GM12878 (cell line): Measurements from ENCODE around the gene DPP3. TPM values are rescaled to one million over a fixed set of nuclear protein-coding genes. Genes with fewer than 3 reads are reported as not detected.

ENCODE experiments used
- ATF7 ChIP-seq: fragments of 450-650 bp; IDR thresholded peaks from 2 replicates; pipeline ENCODE4 v1.6.1; 2016; ENCODE audit warnings: low read depth, mild to moderate bottlenecking
- CBFB ChIP-seq: IDR thresholded peaks from 2 replicates; pipeline ENCODE4 v1.6.1; 2016; ENCODE audit warnings: antibody characterized with exemption, low read depth
- CHD2 ChIP-seq: IDR thresholded peaks from 2 replicates; pipeline ENCODE4 v1.6.1; 2011; ENCODE audit warnings: low read depth, low read length, improper control_type of control experiment, borderline replicate concordance
- CHD4 ChIP-seq: fragments of 200-600 bp; sonication (generic); IDR thresholded peaks from 2 replicates; pipeline ENCODE4 v1.6.1; 2016; ENCODE audit warnings: mild to moderate bottlenecking
- DPF2 ChIP-seq: fragments of 450-650 bp; IDR thresholded peaks from 2 replicates; pipeline ENCODE4 v1.6.1; 2017; ENCODE audit warnings: mild to moderate bottlenecking
- ETV6 ChIP-seq, 2 experiments: fragments of 450-650 bp in 1 of 2; IDR thresholded peaks in 1 of 2; conservative IDR thresholded peaks in 1 of 2; 2 replicates each; pipeline ENCODE4 v1.6.1; 2014; ENCODE audit warnings: antibody characterized with exemption in 1 of 2, borderline replicate concordance in 1 of 2, low read depth in 1 of 2, mild to moderate bottlenecking in 1 of 2, moderate library complexity in 1 of 2
- FOXK2 ChIP-seq: fragments of 450-650 bp; IDR thresholded peaks from 2 replicates; pipeline ENCODE4 v1.6.1; 2017; ENCODE audit warnings: mild to moderate bottlenecking, moderate library complexity
- JUND ChIP-seq: IDR thresholded peaks from 2 replicates; pipeline ENCODE4 v1.6.1; 2012; ENCODE audit warnings: low read depth, mild to moderate bottlenecking, low read length, improper control_type of control experiment, moderate library complexity
- LARP7 ChIP-seq: fragments of 450-650 bp; IDR thresholded peaks from 2 replicates; pipeline ENCODE4 v1.6.1; 2017; ENCODE audit warnings: mild to moderate bottlenecking
- MYB ChIP-seq: fragments of 150-350 bp; IDR thresholded peaks from 2 replicates; pipeline ENCODE4 v1.6.1; 2014; ENCODE audit warnings: mild to moderate bottlenecking, low read depth, low read length, borderline replicate concordance
- NBN ChIP-seq: fragments of 450-650 bp; IDR thresholded peaks from 2 replicates; pipeline ENCODE4 v1.6.1; 2016
- NR2F1 ChIP-seq: fragments of 450-650 bp; conservative IDR thresholded peaks from 2 replicates; pipeline ENCODE4 v1.6.1; 2017; ENCODE audit warnings: mild to moderate bottlenecking
- PAX8 ChIP-seq: fragments of 450-650 bp; IDR thresholded peaks from 2 replicates; pipeline ENCODE4 v1.6.1; 2017; ENCODE audit warnings: mild to moderate bottlenecking, moderate library complexity
- SMAD1 ChIP-seq: fragments of 450-650 bp; IDR thresholded peaks from 2 replicates; pipeline ENCODE4 v1.6.1; 2018; ENCODE audit warnings: mild to moderate bottlenecking, low read depth; ENCODE audit not compliant: partially characterized antibody
- SMARCA5 ChIP-seq: fragments of 450-650 bp; IDR thresholded peaks from 2 replicates; pipeline ENCODE4 v1.6.1; 2017; ENCODE audit warnings: mild to moderate bottlenecking
- SUPT20H ChIP-seq: IDR thresholded peaks from 2 replicates; pipeline ENCODE4 v1.6.1; 2011; ENCODE audit warnings: low read depth, mild to moderate bottlenecking, low read length, moderate library complexity, borderline replicate concordance; ENCODE audit not compliant: control insufficient read depth
- WRNIP1 ChIP-seq: IDR thresholded peaks from 2 replicates; pipeline ENCODE4 v1.6.1; 2011; ENCODE audit warnings: low read depth, low read length, improper control_type of control experiment, borderline replicate concordance
- ZBED1 ChIP-seq: IDR thresholded peaks from 2 replicates; pipeline ENCODE4 v1.6.1; 2016; ENCODE audit warnings: borderline replicate concordance
- ZSCAN29 ChIP-seq: fragments of 450-650 bp; IDR thresholded peaks from 2 replicates; pipeline ENCODE4 v1.6.1; 2017; ENCODE audit warnings: mild to moderate bottlenecking, moderate library complexity
- polyA plus RNA-seq, 11 experiments: library from polyadenylated mRNA; depleted of rRNA in 4 of 11; unstranded in 6 of 11; stranded (reverse) in 5 of 11; fragments of >200 nt; fragmentation: Nextera tagmentation in 4 of 11; fragmentation: Illumina TruSeq in 1 of 11; extraction: Ambion mirVana in 4 of 11; extraction: Trizol in 1 of 11; gene quantifications; 1 replicate in 1 of 11; 2 replicates in 10 of 11; pipeline versions ENCODE4 v1.2.1 to v1.2.3, GENCODE V29; 2011 to 2016; ENCODE audit warnings: inconsistent platforms in 2 of 11, missing spikeins in 2 of 11, low read depth in 1 of 11
- total RNA-seq, 4 experiments: library from RNA; depleted of rRNA in 3 of 4; stranded (reverse); fragments of >200 nt in 3 of 4; fragmentation: Illumina TruSeq in 1 of 4; extraction: Trizol in 1 of 4; gene quantifications; 2 replicates each; pipeline versions ENCODE4 v1.2.1 to v1.2.3, GENCODE V29; 2013 to 2021
- TF ChIP-seq, protein P1 (sequence below): fragments of 450-650 bp; formaldehyde crosslinking; IDR thresholded peaks from 2 replicates; pipeline ENCODE4 v1.4.0; 2022; ENCODE audit warnings: mild to moderate bottlenecking, moderate library complexity
- TF ChIP-seq, protein P2 (sequence below): IDR thresholded peaks from 2 replicates; pipeline ENCODE4 v1.6.1; 2011; ENCODE audit warnings: mild to moderate bottlenecking, low read depth, low read length, moderate library complexity; ENCODE audit not compliant: insufficient replicate concordance
- TF ChIP-seq, protein P3 (sequence below): fragments of 450-650 bp; IDR thresholded peaks from 2 replicates; pipeline ENCODE4 v1.6.1; 2017; ENCODE audit warnings: low read depth, mild to moderate bottlenecking, moderate library complexity

The DPP3 gene
- total and polyA plus RNA-seq, 10 of the 15 experiments (the other 5 are each of a cell fraction or from before 2014, with no cell fraction given) = 6.0 to 117 (median 78.1) TPM

DNA sequence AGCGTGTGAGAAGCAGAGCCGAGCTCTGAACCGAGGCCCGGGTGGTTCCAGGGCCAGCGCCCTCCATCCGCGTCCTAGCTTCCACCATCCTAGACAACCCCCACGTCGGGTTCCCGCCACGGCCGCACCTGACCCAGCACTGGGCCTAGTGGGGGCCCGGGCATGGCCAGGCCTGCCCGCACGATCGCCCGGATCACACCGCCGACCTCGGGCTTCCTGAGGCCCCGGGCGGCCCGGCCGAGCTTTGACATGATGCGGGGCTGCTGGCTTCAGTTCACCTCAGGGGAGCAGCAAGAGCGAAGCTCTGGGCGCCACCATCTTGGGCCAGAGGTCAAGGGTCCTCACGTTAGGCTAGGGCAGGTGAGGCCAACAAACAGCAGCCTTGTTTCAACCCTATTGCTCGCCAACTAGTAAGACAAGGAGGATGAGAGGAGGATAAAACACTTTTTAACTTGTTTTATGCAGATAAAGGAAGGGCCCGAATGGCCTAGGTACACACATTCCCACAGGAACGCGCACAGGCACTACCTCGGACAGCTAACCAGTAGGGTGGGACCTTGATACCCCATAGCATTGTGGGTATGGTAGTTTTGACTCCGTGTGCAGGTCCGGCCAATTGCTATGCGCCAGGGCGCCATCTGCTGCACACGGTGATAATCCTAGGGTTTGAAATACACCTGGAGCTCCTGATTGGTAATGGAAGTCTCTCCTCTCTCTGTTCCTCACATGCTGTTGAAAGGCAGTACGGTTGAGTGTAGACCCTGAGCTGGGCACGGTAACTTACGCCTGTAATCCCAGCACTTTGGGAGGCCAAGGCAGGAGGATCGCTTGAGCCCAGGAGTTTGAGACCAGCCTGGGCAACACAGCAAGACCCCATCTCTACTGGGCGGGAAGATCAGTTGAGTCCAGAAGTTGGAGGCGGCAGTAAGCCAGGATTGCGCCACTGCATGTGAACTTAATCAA lies 41.4 kb upstream of the DPP3 start, which contains the start of gene MRPL11 (continued):
- TF ChIP-seq WRNIP1 (no peak; the same call in 1 of the 2 replicates), NBN (peak; percentile 93), SMARCA5 (0 out of 2 replicates have a peak, but pooled peaks have one; percentile 40), CHD4 (no peak), NR2F1 (peak; percentile 100), ETV6 (conservative IDR thresholded peaks at IDR 0.05 in 1 of 2, IDR thresholded peaks at IDR 0.05 in 1 of 2; ENCODE audit: borderline replicate concordance in 1 of 2, low read depth in 1 of 2) (no peak), DPF2 (no peak), FOXK2 (no peak; the same call in 1 of the 2 replicates), ZSCAN29 (no peak), MYB (peak; percentile 98), JUND (no peak), ZBED1 (no peak), ATF7 (peak; percentile 52; the same call in 1 of the 2 replicates), CHD2 (no peak; the same call in 1 of the 2 replicates), SMAD1 (no peak), CBFB (peak; percentile 94), SUPT20H (no peak), LARP7 (peak; percentile 79), PAX8 (no peak)
- TF ChIP-seq, protein P1, sequence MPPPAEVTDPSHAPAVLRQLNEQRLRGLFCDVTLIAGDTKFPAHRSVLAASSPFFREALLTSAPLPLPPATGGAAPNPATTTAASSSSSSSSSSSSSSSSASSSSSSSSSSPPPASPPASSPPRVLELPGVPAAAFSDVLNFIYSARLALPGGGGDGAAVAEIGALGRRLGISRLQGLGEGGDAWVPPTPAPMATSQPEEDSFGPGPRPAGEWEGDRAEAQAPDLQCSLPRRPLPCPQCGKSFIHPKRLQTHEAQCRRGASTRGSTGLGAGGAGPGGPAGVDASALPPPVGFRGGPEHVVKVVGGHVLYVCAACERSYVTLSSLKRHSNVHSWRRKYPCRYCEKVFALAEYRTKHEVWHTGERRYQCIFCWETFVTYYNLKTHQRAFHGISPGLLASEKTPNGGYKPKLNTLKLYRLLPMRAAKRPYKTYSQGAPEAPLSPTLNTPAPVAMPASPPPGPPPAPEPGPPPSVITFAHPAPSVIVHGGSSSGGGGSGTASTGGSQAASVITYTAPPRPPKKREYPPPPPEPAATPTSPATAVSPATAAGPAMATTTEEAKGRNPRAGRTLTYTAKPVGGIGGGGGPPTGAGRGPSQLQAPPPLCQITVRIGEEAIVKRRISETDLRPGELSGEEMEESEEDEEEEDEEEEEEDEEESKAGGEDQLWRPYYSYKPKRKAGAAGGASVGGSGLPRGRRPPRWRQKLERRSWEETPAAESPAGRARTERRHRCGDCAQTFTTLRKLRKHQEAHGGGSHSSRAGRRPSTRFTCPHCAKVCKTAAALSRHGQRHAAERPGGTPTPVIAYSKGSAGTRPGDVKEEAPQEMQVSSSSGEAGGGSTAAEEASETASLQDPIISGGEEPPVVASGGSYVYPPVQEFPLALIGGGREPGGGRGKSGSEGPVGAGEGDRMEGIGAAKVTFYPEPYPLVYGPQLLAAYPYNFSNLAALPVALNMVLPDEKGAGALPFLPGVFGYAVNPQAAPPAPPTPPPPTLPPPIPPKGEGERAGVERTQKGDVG (CRISPR knock-in tag) = no peak
- TF ChIP-seq, protein P2, sequence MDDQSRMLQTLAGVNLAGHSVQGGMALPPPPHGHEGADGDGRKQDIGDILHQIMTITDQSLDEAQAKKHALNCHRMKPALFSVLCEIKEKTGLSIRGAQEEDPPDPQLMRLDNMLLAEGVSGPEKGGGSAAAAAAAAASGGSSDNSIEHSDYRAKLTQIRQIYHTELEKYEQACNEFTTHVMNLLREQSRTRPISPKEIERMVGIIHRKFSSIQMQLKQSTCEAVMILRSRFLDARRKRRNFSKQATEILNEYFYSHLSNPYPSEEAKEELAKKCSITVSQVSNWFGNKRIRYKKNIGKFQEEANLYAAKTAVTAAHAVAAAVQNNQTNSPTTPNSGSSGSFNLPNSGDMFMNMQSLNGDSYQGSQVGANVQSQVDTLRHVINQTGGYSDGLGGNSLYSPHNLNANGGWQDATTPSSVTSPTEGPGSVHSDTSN = no peak
- TF ChIP-seq, protein P3, sequence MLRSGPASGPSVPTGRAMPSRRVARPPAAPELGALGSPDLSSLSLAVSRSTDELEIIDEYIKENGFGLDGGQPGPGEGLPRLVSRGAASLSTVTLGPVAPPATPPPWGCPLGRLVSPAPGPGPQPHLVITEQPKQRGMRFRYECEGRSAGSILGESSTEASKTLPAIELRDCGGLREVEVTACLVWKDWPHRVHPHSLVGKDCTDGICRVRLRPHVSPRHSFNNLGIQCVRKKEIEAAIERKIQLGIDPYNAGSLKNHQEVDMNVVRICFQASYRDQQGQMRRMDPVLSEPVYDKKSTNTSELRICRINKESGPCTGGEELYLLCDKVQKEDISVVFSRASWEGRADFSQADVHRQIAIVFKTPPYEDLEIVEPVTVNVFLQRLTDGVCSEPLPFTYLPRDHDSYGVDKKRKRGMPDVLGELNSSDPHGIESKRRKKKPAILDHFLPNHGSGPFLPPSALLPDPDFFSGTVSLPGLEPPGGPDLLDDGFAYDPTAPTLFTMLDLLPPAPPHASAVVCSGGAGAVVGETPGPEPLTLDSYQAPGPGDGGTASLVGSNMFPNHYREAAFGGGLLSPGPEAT = peak; percentile 99
